ENCODE results near the gene AP1S1.

GRCh38 chr7:101168412-101169049 lies 14.3 kb downstream of the AP1S1 start:
- no peak for TF ChIP-seq EZH2 (IDR thresholded peaks at IDR 0.05; ENCODE audit: insufficient read depth, poor library complexity, severe bottlenecking)
- no peak for TF ChIP-seq EZH2phosphoT487 (IDR thresholded peaks at IDR 0.05; ENCODE audit: insufficient read depth, low read depth)

Data from GM23248 (cell line).